Mucosa of descending colon (tissue), 3 donors: ENCODE measurements around the gene ITGAV. TPM values are rescaled to one million over a fixed set of nuclear protein-coding genes. Genes with fewer than 3 reads are reported as not detected.

Experiments
- ATAC-seq: fragments of 200-7000 bp; cut with Tn5 transposase; one replicate; pipeline ENCODE4 v1.9.1; 2020; ENCODE audit warnings: mild to moderate bottlenecking, moderate library complexity
- DNase-seq, 3 donors: peaks; one replicate each; pipeline ENCODE4 v3.0.0-alpha.2; 2020
- H3K36me3 ChIP-seq: fragments of 200-600 bp; one replicate; pipeline ENCODE4 v1.8.0; 2021; ENCODE audit warnings: low read depth, mild to moderate bottlenecking
- H3K4me1 ChIP-seq: fragments of 200-600 bp; one replicate; pipeline ENCODE4 v1.8.0; 2021; ENCODE audit warnings: low read depth, mild to moderate bottlenecking
- H3K4me3 ChIP-seq: fragments of 200-600 bp; one replicate; pipeline ENCODE4 v1.8.0; 2021; ENCODE audit warnings: mild to moderate bottlenecking
- H3K9me3 ChIP-seq: fragments of 200-600 bp; one replicate; pipeline ENCODE4 v1.8.0; 2021; ENCODE audit warnings: mild to moderate bottlenecking
- CTCF ChIP-seq: fragments of 200-600 bp; IDR thresholded peaks from one replicate; pipeline ENCODE4 v1.8.0; 2022; ENCODE audit warnings: antibody characterized with exemption, mild to moderate bottlenecking
- intact Hi-C, 2 donors: fragments of 100-400 bp; cut with DNase I in 1 of 2; cut with micrococcal nuclease in 1 of 2; formaldehyde crosslinking; loops; one replicate each; pipeline versions ENCODE4 v1.11.0 to v1.11.1; 2022; cut with DNase I, micrococcal nuclease
- total RNA-seq, 3 donors: library from RNA; stranded (reverse); fragmentation: NEBNext Ultra II Directional in 2 of 3; extraction: Animal tissue kit (Norgen Biotek cat#: 25700) in 2 of 3; gene quantifications; one replicate each; pipeline versions ENCODE4 v1.2.1 to v1.2.4, GENCODE V29; 2021 to 2023
- donor health status: DM: no; HTN: no; CAD: no; lungs with moderate emphysema.
- donor health status: DM: no; HTN: no; CAD: no.
- donor health status: DM: no; HTN: yes; CAD: no.

The ITGAV gene
- total RNA-seq, 3 donors from 2014 or later, result 41.0 to 62.8 (median 47.2) TPM

- ATAC-seq (no peak), DNase-seq (no peak)
- intact Hi-C loops, result no loop called here
- no peaks in the 10 kb centered on the region for H3K4me1 ChIP-seq
- TF ChIP-seq CTCF, result no peak
- no peak overlapping the region for H3K4me3 ChIP-seq
- H3K36me3 ChIP-seq, result no peaks in the 10 kb centered on the region
- H3K9me3 ChIP-seq, result no peaks in the 10 kb centered on the region
Measured at GRCh38 chr2:186648130-186648529, 58.3 kb downstream of the ITGAV start.

- intact Hi-C loops, result no loop called here
Measured at GRCh38 chr2:186653511-186653910, 63.7 kb downstream of the ITGAV start.

GRCh38 chr2:186659383-186659782 is 69.5 kb downstream of the ITGAV start:
- intact Hi-C loops, result no loop called here

More at GRCh38 chr2:186653511-186653910, 63.7 kb downstream of the ITGAV start:
- no peak overlapping the region for H3K4me3 ChIP-seq
- no peak for TF ChIP-seq CTCF
- no peak for DNase-seq
- no peaks in the 10 kb centered on the region for H3K36me3 ChIP-seq
- no peaks in the 10 kb centered on the region for H3K4me1 ChIP-seq
- ATAC-seq, result no peak
- H3K9me3 ChIP-seq, result no peaks in the 10 kb centered on the region

GRCh38 chr2:186664385-186665043 is 74.7 kb downstream of the ITGAV start:
- ATAC-seq (no peak), DNase-seq (no peak)
- Histone ChIP-seq H3K9me3 (no peaks in the 10 kb centered on the region), H3K36me3 (no peaks in the 10 kb centered on the region), H3K4me1 (no peaks in the 10 kb centered on the region), H3K4me3 (no peak overlapping the region)
- intact Hi-C loops, result no loop called here
- TF ChIP-seq CTCF, result no peak

More at GRCh38 chr2:186659383-186659782, 69.5 kb downstream of the ITGAV start:
- Histone ChIP-seq H3K4me3 (no peak overlapping the region), H3K4me1 (no peaks in the 10 kb centered on the region), H3K36me3 (no peaks in the 10 kb centered on the region), H3K9me3 (no peaks in the 10 kb centered on the region)
- TF ChIP-seq CTCF, result no peak
- ATAC-seq (no peak), DNase-seq (no peak)

- Histone ChIP-seq H3K4me1 (no peaks in the 10 kb centered on the region), H3K4me3 (no peak overlapping the region), H3K36me3 (peaks cover 5% of the 10 kb centered on the region), H3K9me3 (no peaks in the 10 kb centered on the region)
- TF ChIP-seq CTCF, result no peak
- ATAC-seq (no peak), DNase-seq (no peak)
- intact Hi-C loops, result no loop called here
Measured at GRCh38 chr2:186669146-186669545, 79.3 kb downstream of the ITGAV start.

GRCh38 chr2:186670831-186671230 is 81.0 kb downstream of the ITGAV start:
- intact Hi-C loops, result no loop called here

More at GRCh38 chr2:186670831-186671230, 81.0 kb downstream of the ITGAV start:
- Histone ChIP-seq H3K9me3 (no peaks in the 10 kb centered on the region), H3K4me3 (no peak overlapping the region), H3K36me3 (peaks cover 5% of the 10 kb centered on the region), H3K4me1 (no peaks in the 10 kb centered on the region)
- TF ChIP-seq CTCF, result no peak
- no peak for DNase-seq
- ATAC-seq, result no peak
